H1 (cell line): Measurements from ENCODE around the gene ONECUT2. TPM values are rescaled to one million over a fixed set of nuclear protein-coding genes. Genes with fewer than 3 reads are reported as not detected.

ENCODE experiments used
- CTCF ChIA-PET: fragments of 300-600 bp; sonication (Branson Sonifier 250); formaldehyde crosslinking; loops from one replicate; lab custom pipeline; 2021; ENCODE audit not compliant: partially characterized antibody; lab: Charles Lee
- POLR2A ChIA-PET: fragments of 300-600 bp; sonication (Branson Sonifier 250); formaldehyde crosslinking; loops from one replicate; lab custom pipeline; 2021; ENCODE audit warnings: inconsistent platforms; ENCODE audit not compliant: partially characterized antibody; lab: Charles Lee
- DNase-seq, 2 experiments: peaks; one replicate each; pipeline versions ENCODE4 v3.0.0 to v3.0.0-alpha.2; 2010 to 2022; ENCODE audit warnings: low spot score in 2 of 2, low read depth in 1 of 2, mixed read lengths in 1 of 2
- FAIRE-seq: peaks from 2 replicates; lab custom pipeline; 2011; peaks lifted over from hg19 to GRCh38; lab: Jason Lieb, UNC
- H2AFZ ChIP-seq: 2 replicates; pipeline ENCODE4 v1.8.1; 2012; ENCODE audit warnings: low read length, inconsistent platforms
- H2AK5ac ChIP-seq: 2 replicates; pipeline ENCODE4 v1.6.1; 2013; ENCODE audit warnings: low read depth, low read length
- H2BK120ac ChIP-seq: replicated peaks from 2 replicates; pipeline ENCODE3; 2013; ENCODE audit warnings: low read depth, low read length, inconsistent platforms
- H2BK12ac ChIP-seq: 2 replicates; pipeline ENCODE4 v1.6.1; 2013; ENCODE audit warnings: low read depth, low read length
- H2BK15ac ChIP-seq: 2 replicates; pipeline ENCODE4 v1.6.1; 2013; ENCODE audit warnings: low read length
- H2BK20ac ChIP-seq: 2 replicates; pipeline ENCODE4 v1.6.1; 2013; ENCODE audit warnings: low read length
- H2BK5ac ChIP-seq: 2 replicates; pipeline ENCODE4 v1.6.1; 2013; ENCODE audit warnings: low read depth, low read length
- H3K14ac ChIP-seq: 2 replicates; pipeline ENCODE4 v1.6.1; 2013; ENCODE audit warnings: inconsistent platforms; ENCODE audit not compliant: insufficient read length
- H3K18ac ChIP-seq: 2 replicates; pipeline ENCODE4 v1.6.1; 2013; ENCODE audit warnings: low read length; ENCODE audit errors: extremely low read depth
- H3K23ac ChIP-seq: 2 replicates; pipeline ENCODE4 v1.6.1; 2013; ENCODE audit warnings: inconsistent platforms; ENCODE audit not compliant: insufficient read length
- H3K23me2 ChIP-seq: 2 replicates; pipeline ENCODE4 v1.6.1; 2013; ENCODE audit warnings: low read depth, low read length
- H3K27ac ChIP-seq: 2 replicates; pipeline ENCODE4 v1.6.1; 2011; ENCODE audit warnings: low read depth, low read length, inconsistent platforms
- H3K27me3 ChIP-seq, 4 experiments: replicated peaks in 1 of 4; 1 replicate in 1 of 4; 2 replicates in 3 of 4; pipeline versions ENCODE4 v1.6.1 to v1.8.1; 2011 to 2013; ENCODE audit warnings: low read length in 3 of 4, mild to moderate bottlenecking in 3 of 4, inconsistent platforms in 2 of 4, mixed read lengths in 2 of 4, moderate library complexity in 1 of 4; ENCODE audit not compliant: control insufficient read depth in 3 of 4, insufficient read depth in 3 of 4; ENCODE audit errors: extremely low read depth in 1 of 4
- H3K36me3 ChIP-seq, 4 experiments: 2 replicates each; pipeline versions ENCODE4 v1.6.1 to v1.8.1; 2011 to 2013; ENCODE audit warnings: mild to moderate bottlenecking in 4 of 4, low read length in 3 of 4, moderate library complexity in 2 of 4, control low read depth in 1 of 4, inconsistent platforms in 1 of 4; ENCODE audit not compliant: insufficient read depth in 4 of 4, control insufficient read depth in 2 of 4
- H3K4ac ChIP-seq: replicated peaks from 2 replicates; pipeline ENCODE3; 2013; ENCODE audit warnings: low read length, low read depth, mixed read lengths, inconsistent platforms; ENCODE audit not compliant: insufficient read length
- H3K4me1 ChIP-seq, 4 experiments: replicated peaks in 1 of 4; 1 replicate in 1 of 4; 2 replicates in 3 of 4; pipeline versions ENCODE4 v1.6.1 to v1.8.1; 2011 to 2013; ENCODE audit warnings: low read length in 3 of 4, inconsistent platforms in 2 of 4, mixed read lengths in 1 of 4; ENCODE audit not compliant: insufficient read depth in 4 of 4, control insufficient read depth in 3 of 4
- H3K4me2 ChIP-seq, 2 experiments: 2 replicates each; pipeline versions ENCODE4 v1.6.1 to v1.8.1; 2011 to 2013; ENCODE audit warnings: low read depth in 2 of 2, low read length in 2 of 2, control low read depth in 1 of 2, inconsistent platforms in 1 of 2, mild to moderate bottlenecking in 1 of 2; ENCODE audit not compliant: insufficient read depth in 1 of 2
- H3K4me3 ChIP-seq, 4 experiments: fragments of 200-600, 300-600 bp in 1 of 4; sonication (generic), shearing (Covaris generic), sonication (Bioruptor Twin) in 1 of 4; 2 replicates each; pipeline versions ENCODE4 v1.5.1 to v1.8.1; 2011 to 2016; ENCODE audit warnings: low read length in 4 of 4, low read depth in 3 of 4, control low read depth in 2 of 4, inconsistent platforms in 2 of 4, mild to moderate bottlenecking in 2 of 4, mixed read lengths in 1 of 4, moderate library complexity in 1 of 4; ENCODE audit not compliant: insufficient read depth in 2 of 4; ENCODE audit errors: extremely low read depth in 1 of 4
- H3K56ac ChIP-seq: replicated peaks from 2 replicates; pipeline ENCODE3; 2013; ENCODE audit warnings: low read depth, mild to moderate bottlenecking, mixed read lengths, low read length, inconsistent platforms; ENCODE audit not compliant: insufficient read length
- H3K79me1 ChIP-seq: 2 replicates; pipeline ENCODE4 v1.6.1; 2013; ENCODE audit warnings: low read depth, low read length, control low read depth
- H3K79me2 ChIP-seq, 2 experiments: 2 replicates each; pipeline versions ENCODE4 v1.6.1 to v1.8.1; 2012 to 2013; ENCODE audit warnings: low read length in 2 of 2, mild to moderate bottlenecking in 2 of 2, inconsistent platforms in 1 of 2; ENCODE audit not compliant: insufficient read depth in 2 of 2, control insufficient read depth in 1 of 2
- H3K9ac ChIP-seq, 4 experiments: replicated peaks in 1 of 4; 1 replicate in 1 of 4; 2 replicates in 3 of 4; pipeline versions ENCODE4 v1.6.1 to v1.8.1; 2011 to 2013; ENCODE audit warnings: low read depth in 3 of 4, low read length in 3 of 4, control low read depth in 2 of 4, mild to moderate bottlenecking in 2 of 4, moderate library complexity in 2 of 4, inconsistent platforms in 1 of 4; ENCODE audit errors: extremely low read depth in 1 of 4
- H3K9me3 ChIP-seq, 2 experiments: 2 replicates each; pipeline versions ENCODE4 v1.6.1 to v1.8.1; 2012 to 2013; ENCODE audit warnings: mild to moderate bottlenecking in 2 of 2, moderate library complexity in 2 of 2, control low read depth in 1 of 2, inconsistent platforms in 1 of 2, low read depth in 1 of 2, low read length in 1 of 2, mixed read lengths in 1 of 2; ENCODE audit not compliant: insufficient read depth in 2 of 2
- H4K20me1 ChIP-seq, 2 experiments: replicated peaks in 1 of 2; 2 replicates each; pipeline versions ENCODE3 to v1.8.1; 2011 to 2013; ENCODE audit warnings: inconsistent platforms in 2 of 2, low read length in 2 of 2, mild to moderate bottlenecking in 1 of 2; ENCODE audit not compliant: insufficient read depth in 2 of 2, control insufficient read depth in 1 of 2
- H4K5ac ChIP-seq: 2 replicates; pipeline ENCODE4 v1.6.1; 2013; ENCODE audit warnings: low read length, low read depth, mixed read lengths, inconsistent platforms; ENCODE audit not compliant: insufficient read length
- H4K8ac ChIP-seq: 2 replicates; pipeline ENCODE4 v1.8.0; 2013; ENCODE audit warnings: mild to moderate bottlenecking, moderate library complexity, low read length, inconsistent platforms; ENCODE audit not compliant: insufficient read depth; ENCODE audit errors: extremely low read depth
- H4K91ac ChIP-seq: replicated peaks from 2 replicates; pipeline ENCODE3; 2013; ENCODE audit warnings: low read length, mixed read lengths, inconsistent platforms; ENCODE audit not compliant: insufficient read length
- BACH1 ChIP-seq: IDR thresholded peaks from 2 replicates; pipeline ENCODE4 v1.6.1; 2012; ENCODE audit warnings: low read length, improper control_type of control experiment
- CBX8 ChIP-seq: fragments of 300-800, 300-1000 bp; sonication (generic); IDR thresholded peaks from 2 replicates; pipeline ENCODE4 v1.7.1; 2016; ENCODE audit warnings: low read depth, low read length, borderline replicate concordance
- E2F6 ChIP-seq: IDR thresholded peaks from 2 replicates; pipeline ENCODE4 v1.6.1; 2012; ENCODE audit warnings: inconsistent platforms
- EZH2 ChIP-seq: fragments of 200-600 bp; sonication (generic); IDR thresholded peaks from 2 replicates; pipeline ENCODE4 v1.7.1; 2012; ENCODE audit warnings: low read depth, mild to moderate bottlenecking, moderate library complexity, low read length, inconsistent platforms; ENCODE audit not compliant: severe bottlenecking
- JUN ChIP-seq: IDR thresholded peaks from 2 replicates; pipeline ENCODE4 v1.6.1; 2011; ENCODE audit warnings: low read depth, mild to moderate bottlenecking, improper control_type of control experiment, low read length
- JUND ChIP-seq: IDR thresholded peaks from 2 replicates; pipeline ENCODE4 v1.6.1; 2011; ENCODE audit warnings: mild to moderate bottlenecking, improper control_type of control experiment, low read length
- RFX5 ChIP-seq: IDR thresholded peaks from 2 replicates; pipeline ENCODE4 v1.6.1; 2011; ENCODE audit warnings: low read depth, low read length, improper control_type of control experiment, borderline replicate concordance
- RXRA ChIP-seq: IDR thresholded peaks from 2 replicates; pipeline ENCODE4 v1.6.1; 2011; ENCODE audit warnings: low read depth, mild to moderate bottlenecking, low read length, moderate library complexity; ENCODE audit not compliant: insufficient read depth
- SRF ChIP-seq: IDR thresholded peaks from 2 replicates; pipeline ENCODE4 v1.6.1; 2011; ENCODE audit warnings: mild to moderate bottlenecking, low read depth, low read length, moderate library complexity
- SUZ12 ChIP-seq: fragments of 200-600 bp; sonication (generic); IDR thresholded peaks from 2 replicates; pipeline ENCODE4 v1.6.1; 2012; ENCODE audit warnings: mild to moderate bottlenecking, inconsistent platforms, low read length, moderate library complexity, mixed read lengths
- TAF7 ChIP-seq: optimal IDR thresholded peaks from 2 replicates; pipeline ENCODE3; 2011; ENCODE audit warnings: low read depth, mild to moderate bottlenecking, inconsistent platforms, low read length, moderate library complexity, borderline replicate concordance
- WGBS, 2 experiments: shearing (Covaris generic) in 1 of 2; methylation state at CpG; one replicate each; pipeline versions ENCODE4 v1.1.6 to v1.1.7; 2013 to 2015; ENCODE audit warnings: low lambda C conversion rate in 2 of 2, mixed read lengths in 2 of 2, inconsistent platforms in 1 of 2, low coverage in 1 of 2, missing lambda C conversion rate in 1 of 2; ENCODE audit not compliant: insufficient replicate concordance in 2 of 2, insufficient coverage in 1 of 2, insufficient read length in 1 of 2; ENCODE audit errors: extremely low coverage in 1 of 2, missing lambda C conversion rate in 1 of 2; 5-methylcytosine and 5-hydroxymethylcytosine counted together
- polyA plus RNA-seq, 7 experiments: library from polyadenylated mRNA; depleted of rRNA in 3 of 7; stranded (reverse) in 5 of 7; unstranded in 2 of 7; fragments of >200 nt in 5 of 7; fragments of 200-250 nt in 2 of 7; gene quantifications; 1 replicate in 5 of 7; 2 replicates in 1 of 7; 4 replicates in 1 of 7; pipeline versions ENCODE4 v1.2.1 to v1.2.3, GENCODE V29; 2011 to 2013; ENCODE audit warnings: missing spikeins in 2 of 7, mixed read lengths in 2 of 7
- total RNA-seq: library from RNA; stranded (reverse); fragmentation: NEBNext Ultra II Directional; extraction: Animal tissue kit (Norgen Biotek cat#: 25700); gene quantifications from 2 replicates; pipeline ENCODE4 v1.2.1, GENCODE V29; 2021
- TF ChIP-seq, protein P1 (sequence below): IDR thresholded peaks from 2 replicates; pipeline ENCODE4 v1.6.1; 2012; ENCODE audit warnings: inconsistent platforms

Gene ONECUT2
- total and polyA plus RNA-seq, 2 of the 8 experiments (the other 6 are each of a cell fraction or from before 2014, with no cell fraction given): 0.38 to 1.9 TPM

DNA sequence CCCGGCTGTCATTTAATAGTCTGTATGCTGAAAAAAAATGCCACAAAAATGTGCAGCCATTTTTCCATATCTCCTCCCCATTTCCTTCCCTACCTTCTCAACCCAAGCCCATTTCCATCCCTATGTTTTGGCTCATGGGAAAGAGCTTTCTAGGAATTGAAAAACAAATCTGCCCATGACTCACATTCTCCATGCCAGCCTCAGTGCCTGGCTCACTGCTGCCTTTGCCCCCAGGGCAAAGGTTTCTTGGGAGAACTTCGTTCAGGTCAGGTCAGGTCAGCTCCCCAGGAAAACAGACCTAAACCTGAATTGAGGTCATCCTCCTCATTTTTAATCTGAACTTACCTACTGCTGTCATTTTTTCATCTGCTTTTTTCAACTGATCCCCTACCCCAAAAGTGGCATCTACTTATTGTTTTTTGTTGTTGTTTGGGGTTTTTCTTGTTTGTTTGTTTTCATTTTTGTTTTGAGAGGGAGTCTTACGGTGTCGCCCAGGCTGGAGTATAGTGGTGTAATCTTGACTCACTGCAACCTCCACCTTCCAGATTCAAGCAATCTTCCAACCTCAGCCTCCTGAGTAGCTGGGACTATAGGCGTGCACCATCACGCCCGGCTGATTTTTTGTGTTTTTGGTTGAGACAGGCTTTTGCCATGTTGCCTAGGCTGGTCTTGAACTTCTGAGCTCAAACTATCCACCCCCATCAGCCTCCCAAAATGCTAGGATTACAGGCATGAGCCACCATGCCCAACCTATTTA lies 84.7 kb downstream of the ONECUT2 start:
- CTCF ChIA-PET: interaction anchor here (0.7 to 1.3 kb wide), 2 partner anchors 12 to 378 kb away, joined by 3 to 4 read pairs; no protein-coding TSS in a partner anchor

More for the DNA sequence above, 84.7 kb downstream of the ONECUT2 start:
- Histone ChIP-seq H3K79me2 (no peaks in the 10 kb centered on the region), H3K4ac (no peak overlapping the region), H2BK5ac (no peak overlapping the region), H4K8ac (no peak overlapping the region), H3K18ac (no peak overlapping the region), H4K20me1 (no peaks in the 10 kb centered on the region), H3K27ac (no peak overlapping the region), H2BK15ac (no peak overlapping the region), H3K23ac (no peak overlapping the region), H3K27me3 (no peaks in the 10 kb centered on the region), H2AFZ (no peak overlapping the region), H2AK5ac (no peak overlapping the region), H3K79me1 (no peaks in the 10 kb centered on the region), H2BK12ac (no peak overlapping the region), H3K36me3 (no peaks in the 10 kb centered on the region), H2BK120ac (no peak overlapping the region), H4K5ac (no peak overlapping the region), H4K91ac (no peak overlapping the region), H3K9ac (no peak overlapping the region), H3K9me3 (no peaks in the 10 kb centered on the region), H3K23me2 (no peaks in the 10 kb centered on the region), H3K4me1 (no peaks in the 10 kb centered on the region), H3K56ac (no peak overlapping the region), H3K4me2 (no peak overlapping the region), H3K14ac (no peak overlapping the region), H3K4me3 (no peak overlapping the region), H2BK20ac (no peak overlapping the region)
- no peak for FAIRE-seq
- 75% methylated on average over 7 of the region's 7 CpGs; no CpG with 5 or more reads in 1 of the 2 experiments for WGBS, 2 experiments
- POLR2A ChIA-PET: no interaction called here
- no peak for DNase-seq
- TF ChIP-seq E2F6 (no peak), JUN (no peak), RXRA (no peak), CBX8 (no peak), BACH1 (no peak), SUZ12 (no peak), RFX5 (no peak), EZH2 (no peak), SRF (no peak), JUND (no peak), TAF7 (no peak)
- TF ChIP-seq, protein P1, sequence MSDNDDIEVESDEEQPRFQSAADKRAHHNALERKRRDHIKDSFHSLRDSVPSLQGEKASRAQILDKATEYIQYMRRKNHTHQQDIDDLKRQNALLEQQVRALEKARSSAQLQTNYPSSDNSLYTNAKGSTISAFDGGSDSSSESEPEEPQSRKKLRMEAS: no peak
